Fibroblast of villous mesenchyme (primary cell): Measurements from ENCODE around the gene NELFCD. TPM values are rescaled to one million over a fixed set of nuclear protein-coding genes. Genes with fewer than 3 reads are reported as not detected.

Experiments used
- DNase-seq: peaks from one replicate; pipeline ENCODE4 v3.0.0-alpha.2; 2010; ENCODE audit warnings: low read depth
- H3K4me3 ChIP-seq: 2 replicates; pipeline ENCODE4 v1.5.1; 2011; ENCODE audit warnings: low read depth, mild to moderate bottlenecking, low read length
- CTCF ChIP-seq: IDR thresholded peaks from 2 replicates; pipeline ENCODE4 v1.5.1; 2012; ENCODE audit warnings: low read depth, mild to moderate bottlenecking, low read length; ENCODE audit not compliant: insufficient read depth
- total RNA-seq: library from RNA; depleted of rRNA; stranded (reverse); fragments of >200 nt; gene quantifications from 2 replicates; pipeline ENCODE4 v1.2.3, GENCODE V29; 2012

Gene NELFCD
- total RNA-seq, 1 donor: 38.9 TPM

GRCh38 chr20:58994390-58995159 is 13.5 kb downstream of the NELFCD start:
- no peak overlapping the region for H3K4me3 ChIP-seq
- no peak for TF ChIP-seq CTCF
- no peak for DNase-seq

- TF ChIP-seq CTCF: no peak
- no peak overlapping the region for H3K4me3 ChIP-seq
- no peak for DNase-seq
Observed at GRCh38 chr20:58995461-58996225, 14.6 kb downstream of the NELFCD start.

GRCh38 chr20:58996226-58996611 is 15.2 kb downstream of the NELFCD start:
- no peak for DNase-seq

GRCh38 chr20:58997141-58997770 is 16.2 kb downstream of the NELFCD start:
- DNase-seq: no peak
- TF ChIP-seq CTCF: no peak
- H3K4me3 ChIP-seq: no peak overlapping the region

More at GRCh38 chr20:58996226-58996611, 15.2 kb downstream of the NELFCD start:
- no peak overlapping the region for H3K4me3 ChIP-seq
- no peak for TF ChIP-seq CTCF

GRCh38 chr20:58998656-58999055 is 17.6 kb downstream of the NELFCD start:
- no peak for DNase-seq
- H3K4me3 ChIP-seq: no peak overlapping the region
- TF ChIP-seq CTCF: no peak

- TF ChIP-seq CTCF: no peak
- no peak overlapping the region for H3K4me3 ChIP-seq
- DNase-seq: no peak
Observed at GRCh38 chr20:59000326-59000725, 19.3 kb downstream of the NELFCD start.
